PC-3 (cell line): ENCODE measurements around the gene PDIA6. TPM values are rescaled to one million over a fixed set of nuclear protein-coding genes. Genes with fewer than 3 reads are reported as not detected.

Source experiments
- ATAC-seq: fragments of 200-7000 bp; cut with Tn5 transposase; 2 replicates; pipeline ENCODE4 v1.9.1; 2020; ENCODE audit warnings: mild to moderate bottlenecking, moderate library complexity
- BruUV-seq: library from RNA; stranded (reverse); fragments of 400-500 nt; replicated peaks from 2 replicates; lab custom pipeline; 2021; lab: Mats Ljungman, UMichigan
- CTCF ChIA-PET: fragments of 300-600 bp; sonication (Branson Sonifier 250); formaldehyde crosslinking; loops from one replicate; lab custom pipeline; 2022; ENCODE audit warnings: antibody characterized with exemption; lab: Charles Lee
- POLR2A ChIA-PET: fragments of 300-600 bp; sonication (Branson Sonifier 250); formaldehyde crosslinking; loops from one replicate; lab custom pipeline; 2022; ENCODE audit warnings: antibody characterized with exemption; ENCODE audit not compliant: unreplicated experiment; lab: Charles Lee
- DNase-seq: peaks from one replicate; pipeline ENCODE4 v3.0.0-alpha.2; 2015
- H2AFZ ChIP-seq: fragments of 300-600 bp; sonication (generic); 2 replicates; pipeline ENCODE4 v1.6.0; 2016; ENCODE audit warnings: antibody characterized with exemption, low read length
- H3F3A ChIP-seq: fragments of 300-600 bp; sonication (generic); one replicate; pipeline ENCODE4 v1.6.0; 2017; ENCODE audit warnings: antibody characterized with exemption, low read length, control low read depth, mild to moderate bottlenecking; ENCODE audit not compliant: unreplicated experiment
- H3K27ac ChIP-seq: fragments of 300-600 bp; sonication (generic); 2 replicates; pipeline ENCODE4 v1.5.1; 2016; ENCODE audit warnings: mild to moderate bottlenecking, low read length
- H3K27me3 ChIP-seq: fragments of 300-600 bp; sonication (generic); 2 replicates; pipeline ENCODE4 v1.6.1; 2016; ENCODE audit warnings: low read length, mixed read lengths
- H3K36me3 ChIP-seq: fragments of 300-600 bp; sonication (generic); 2 replicates; pipeline ENCODE4 v1.6.1; 2016; ENCODE audit warnings: low read depth, mixed run types, low read length, mixed read lengths
- H3K4me1 ChIP-seq: fragments of 300-600 bp; sonication (generic); 2 replicates; pipeline ENCODE4 v1.5.1; 2016; ENCODE audit warnings: low read length; ENCODE audit not compliant: insufficient read depth
- H3K4me2 ChIP-seq: fragments of 300-600 bp; sonication (generic); 2 replicates; pipeline ENCODE4 v1.6.0; 2016; ENCODE audit warnings: low read length
- H3K4me3 ChIP-seq: fragments of 300-600 bp; sonication (generic); 2 replicates; pipeline ENCODE4 v1.5.1; 2016; ENCODE audit warnings: mild to moderate bottlenecking, low read length, mixed read lengths
- H3K79me2 ChIP-seq: fragments of 300-600 bp; sonication (generic); 2 replicates; pipeline ENCODE4 v1.6.1; 2017; ENCODE audit warnings: low read length, mixed read lengths
- H3K9ac ChIP-seq: fragments of 300-600 bp; sonication (generic); 2 replicates; pipeline ENCODE4 v1.6.0; 2016; ENCODE audit warnings: mild to moderate bottlenecking, low read length
- H3K9me2 ChIP-seq: fragments of 300-600 bp; sonication (generic); replicated peaks from 2 replicates; pipeline ENCODE4 v1.6.1; 2016; ENCODE audit warnings: mixed run types, low read length, mixed read lengths
- H3K9me3 ChIP-seq: fragments of 300-600 bp; sonication (generic); 2 replicates; pipeline ENCODE4 v1.6.1; 2016; ENCODE audit warnings: low read length, mixed read lengths
- H4K20me1 ChIP-seq: fragments of 300-600 bp; sonication (generic); 2 replicates; pipeline ENCODE4 v1.6.1; 2016; ENCODE audit warnings: low read length, mixed read lengths
- EZH2 ChIP-seq: fragments of 300-600 bp; sonication (generic); IDR thresholded peaks from one replicate; pipeline ENCODE4 v1.6.1; 2017; ENCODE audit warnings: antibody characterized with exemption, mild to moderate bottlenecking, low read length; ENCODE audit not compliant: unreplicated experiment
- EZH2phosphoT487 ChIP-seq: fragments of 300-600 bp; sonication (generic); IDR thresholded peaks from 2 replicates; pipeline ENCODE4 v1.6.1; 2018; ENCODE audit warnings: mild to moderate bottlenecking, antibody characterized with exemption, low read length, borderline replicate concordance
- intact Hi-C: fragments of 100-400 bp; cut with micrococcal nuclease; formaldehyde crosslinking; loops from 2 replicates; pipeline ENCODE4 v1.9.0; 2023
- total RNA-seq: library from RNA; depleted of rRNA; stranded (reverse); fragments of >200 nt; gene quantifications from 2 replicates; pipeline ENCODE4 v1.2.3, GENCODE V29; 2014
- TF ChIP-seq, protein P1 (sequence below): fragments of 300-600 bp; sonication (generic); conservative IDR thresholded peaks from 2 replicates; pipeline ENCODE4 v1.5.1; 2017; ENCODE audit warnings: antibody characterized with exemption, low read depth, mild to moderate bottlenecking, low read length

Gene PDIA6
- total RNA-seq, 1 experiment from 2014 or later = 351 TPM

DNA sequence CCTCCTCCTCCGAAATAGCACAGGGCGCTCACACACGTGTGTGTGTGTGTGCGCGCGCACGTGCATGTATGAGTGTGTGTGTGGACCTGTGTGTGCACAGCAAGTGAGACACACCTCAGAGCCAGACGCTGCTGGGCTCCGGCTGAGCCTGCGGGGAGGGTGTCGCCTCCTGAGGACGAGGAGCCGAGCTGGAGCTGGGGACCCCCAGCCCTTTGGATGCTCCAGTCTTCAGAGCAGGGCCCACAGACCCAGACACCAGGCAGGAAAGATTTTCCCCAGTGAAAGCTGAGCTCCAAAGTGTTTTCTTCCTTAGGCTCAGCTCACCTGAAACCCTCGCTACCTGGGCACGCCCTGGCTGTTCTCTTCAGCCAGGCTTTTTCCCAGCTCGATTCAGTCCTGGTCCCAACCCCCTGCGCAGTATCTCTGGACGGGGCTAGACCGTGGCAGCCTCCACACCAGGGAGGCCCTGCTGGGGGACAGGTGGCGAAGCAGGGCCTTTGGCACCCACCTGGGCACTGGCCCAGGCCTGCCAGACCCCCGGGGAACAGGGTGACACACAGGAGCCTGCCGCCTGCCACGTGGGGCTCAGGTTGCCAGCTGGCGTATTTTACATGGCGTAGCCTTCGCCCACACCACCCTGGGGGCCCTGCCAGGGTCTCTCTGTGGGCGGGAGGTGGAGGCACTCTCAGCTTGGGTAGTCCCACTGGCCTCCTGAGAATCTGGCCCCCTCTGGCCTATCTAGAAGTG, 36.2 kb downstream of the PDIA6 start:
- no peak for ATAC-seq
- H3F3A ChIP-seq = no peaks in the 10 kb centered on the region
- ChIA-PET CTCF (no interaction called here), POLR2A (no interaction called here)
- intact Hi-C loops = no loop called here
- TF ChIP-seq, protein P1, sequence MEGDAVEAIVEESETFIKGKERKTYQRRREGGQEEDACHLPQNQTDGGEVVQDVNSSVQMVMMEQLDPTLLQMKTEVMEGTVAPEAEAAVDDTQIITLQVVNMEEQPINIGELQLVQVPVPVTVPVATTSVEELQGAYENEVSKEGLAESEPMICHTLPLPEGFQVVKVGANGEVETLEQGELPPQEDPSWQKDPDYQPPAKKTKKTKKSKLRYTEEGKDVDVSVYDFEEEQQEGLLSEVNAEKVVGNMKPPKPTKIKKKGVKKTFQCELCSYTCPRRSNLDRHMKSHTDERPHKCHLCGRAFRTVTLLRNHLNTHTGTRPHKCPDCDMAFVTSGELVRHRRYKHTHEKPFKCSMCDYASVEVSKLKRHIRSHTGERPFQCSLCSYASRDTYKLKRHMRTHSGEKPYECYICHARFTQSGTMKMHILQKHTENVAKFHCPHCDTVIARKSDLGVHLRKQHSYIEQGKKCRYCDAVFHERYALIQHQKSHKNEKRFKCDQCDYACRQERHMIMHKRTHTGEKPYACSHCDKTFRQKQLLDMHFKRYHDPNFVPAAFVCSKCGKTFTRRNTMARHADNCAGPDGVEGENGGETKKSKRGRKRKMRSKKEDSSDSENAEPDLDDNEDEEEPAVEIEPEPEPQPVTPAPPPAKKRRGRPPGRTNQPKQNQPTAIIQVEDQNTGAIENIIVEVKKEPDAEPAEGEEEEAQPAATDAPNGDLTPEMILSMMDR = no peak
- no peak for TF ChIP-seq EZH2
- no peak for TF ChIP-seq EZH2phosphoT487
- no peak for DNase-seq
- no peaks in the 10 kb centered on the region for H3K27me3 ChIP-seq
- H2AFZ ChIP-seq = no peak overlapping the region
- BruUV-seq = no TSS peak
- no peak overlapping the region for H3K27ac ChIP-seq
- H3K9me3 ChIP-seq = no peaks in the 10 kb centered on the region
- no peak overlapping the region for H3K4me3 ChIP-seq
- H3K9ac ChIP-seq = no peak overlapping the region
- H3K4me1 ChIP-seq = no peaks in the 10 kb centered on the region
- H4K20me1 ChIP-seq = no peaks in the 10 kb centered on the region
- no peak overlapping the region for H3K4me2 ChIP-seq
- H3K79me2 ChIP-seq = no peaks in the 10 kb centered on the region
- H3K36me3 ChIP-seq = peaks cover 10% of the 10 kb centered on the region
- H3K9me2 ChIP-seq = no peaks in the 10 kb centered on the region

DNA sequence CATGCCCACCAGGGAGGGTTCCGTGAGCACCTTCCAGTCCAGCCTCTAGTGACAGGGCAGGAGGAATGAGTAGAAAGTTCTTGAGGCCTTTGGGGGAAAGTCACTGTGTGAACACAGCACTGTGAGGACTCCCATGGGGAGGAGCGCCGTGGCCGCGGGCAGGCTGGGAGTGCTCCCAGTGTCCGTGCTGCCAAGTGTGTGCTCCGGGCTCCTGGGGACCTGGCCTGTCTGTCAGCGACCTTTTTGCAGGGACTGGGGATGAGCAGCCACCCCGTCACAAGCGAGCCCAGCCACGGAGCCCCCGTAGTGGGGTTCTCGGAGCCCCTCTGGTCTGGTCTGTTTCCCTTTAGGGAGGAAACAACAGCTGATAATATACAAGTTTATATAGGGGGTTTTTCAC, 36.8 kb downstream of the PDIA6 start:
- Histone ChIP-seq H3F3A (no peaks in the 10 kb centered on the region), H2AFZ (no peak overlapping the region), H3K9ac (no peak overlapping the region), H3K27me3 (no peaks in the 10 kb centered on the region), H4K20me1 (no peaks in the 10 kb centered on the region), H3K27ac (no peak overlapping the region), H3K9me2 (no peaks in the 10 kb centered on the region), H3K79me2 (no peaks in the 10 kb centered on the region), H3K4me3 (no peak overlapping the region), H3K9me3 (no peaks in the 10 kb centered on the region), H3K36me3 (peaks cover 5% of the 10 kb centered on the region; the same call in 1 of the 2 replicates), H3K4me1 (no peaks in the 10 kb centered on the region), H3K4me2 (no peak overlapping the region)
- BruUV-seq = no TSS peak
- POLR2A ChIA-PET = no interaction called here
- CTCF ChIA-PET = no interaction called here
- TF ChIP-seq EZH2phosphoT487 (no peak), EZH2 (no peak)
- TF ChIP-seq, protein P1 = no peak
- DNase-seq (no peak), ATAC-seq (no peak)
- intact Hi-C loops = no loop called here
